ACC112 (cell line): ENCODE results near the gene FAM186B.
"Not testable (repeated sequence)": the region's sequence is repeated elsewhere in the genome, so short reads cannot be mapped to it uniquely, and the experiment has no call there.

Experiments used
- H2AFZ ChIP-seq: fragments of 200-600 bp; sonication (generic); one replicate; pipeline ENCODE4 v1.6.0; 2017; ENCODE audit warnings: antibody characterized with exemption, low read length; ENCODE audit not compliant: unreplicated experiment
- H3K27ac ChIP-seq: fragments of 200-600 bp; sonication (generic); 2 replicates; pipeline ENCODE4 v1.5.1; 2014; ENCODE audit warnings: low read depth, mild to moderate bottlenecking, antibody characterized with exemption, low read length, moderate library complexity
- H3K27me3 ChIP-seq: fragments of 200-600 bp; sonication (generic); 2 replicates; pipeline ENCODE4 v1.6.1; 2014; ENCODE audit warnings: mild to moderate bottlenecking, antibody characterized with exemption, low read length, moderate library complexity, mixed read lengths; ENCODE audit not compliant: insufficient read depth
- H3K36me3 ChIP-seq: fragments of 200-600 bp; sonication (generic); 2 replicates; pipeline ENCODE4 v1.6.1; 2016; ENCODE audit warnings: mild to moderate bottlenecking, antibody characterized with exemption, low read length, moderate library complexity, mixed read lengths; ENCODE audit not compliant: insufficient read depth
- H3K4me1 ChIP-seq: fragments of 200-600 bp; sonication (generic); one replicate; pipeline ENCODE4 v1.6.1; 2016; ENCODE audit warnings: low read length, mixed read lengths; ENCODE audit not compliant: insufficient read depth, unreplicated experiment, control insufficient read depth
- H3K4me3 ChIP-seq: fragments of 200-600 bp; sonication (generic); 2 replicates; pipeline ENCODE4 v1.5.1; 2014; ENCODE audit warnings: mild to moderate bottlenecking, low read depth, low read length
- H3K79me2 ChIP-seq: fragments of 200-600 bp; sonication (generic); one replicate; pipeline ENCODE4 v1.6.0; 2016; ENCODE audit warnings: low read length; ENCODE audit not compliant: control insufficient read depth, unreplicated experiment, insufficient read depth

The FAM186B gene

GRCh38 chr12:49623142-49623904, 17.9 kb upstream of the FAM186B start, which contains the start of gene PRPF40B:
PRPF40B (plus strand) TSS chr12:49623561; CDS start chr12:49623591, 30 bp downstream.
- H3K27me3 ChIP-seq, result no peaks in the 10 kb centered on the region
- H3K27ac ChIP-seq, result peak within 1 kb of the TSS; percentile 28
- H3K4me3 ChIP-seq, result peak within 1 kb of the TSS; percentile 84
- H3K36me3 ChIP-seq, result no peaks in the 10 kb centered on the region
- no peaks in the 10 kb centered on the region for H3K79me2 ChIP-seq
- peaks cover 37% of the 10 kb centered on the region for H3K4me1 ChIP-seq
- peak within 1 kb of the TSS; percentile 96 for H2AFZ ChIP-seq

- Histone ChIP-seq H3K4me1 (peaks cover 31% of the 10 kb centered on the region), H3K36me3 (no peaks in the 10 kb centered on the region), H2AFZ (peak overlapping the region; percentile 96), H3K27ac (peak overlapping the region; percentile 3; the same call in 1 of the 2 replicates), H3K27me3 (no peaks in the 10 kb centered on the region), H3K79me2 (no peaks in the 10 kb centered on the region), H3K4me3 (peak overlapping the region; percentile 84)
Measured at GRCh38 chr12:49622501-49623141, 17.2 kb upstream of the FAM186B start.

GRCh38 chr12:49621651-49622500, 16.4 kb upstream of the FAM186B start:
- no peaks in the 10 kb centered on the region for H3K79me2 ChIP-seq
- H3K36me3 ChIP-seq, result no peaks in the 10 kb centered on the region
- peak overlapping the region; percentile 96 for H2AFZ ChIP-seq
- 0 out of 2 replicates have a peak overlapping the region, but pooled peaks have one; percentile 3 for H3K27ac ChIP-seq
- H3K27me3 ChIP-seq, result no peaks in the 10 kb centered on the region
- H3K4me3 ChIP-seq, result peak overlapping the region; percentile 84
- peaks cover 23% of the 10 kb centered on the region for H3K4me1 ChIP-seq

- Histone ChIP-seq H3K27ac (no peak overlapping the region), H3K79me2 (no peaks in the 10 kb centered on the region), H3K4me1 (peaks cover 10% of the 10 kb centered on the region), H3K36me3 (no peaks in the 10 kb centered on the region), H2AFZ (no peak overlapping the region), H3K27me3 (no peaks in the 10 kb centered on the region), H3K4me3 (no peak overlapping the region)
Measured at GRCh38 chr12:49619286-49619685, 13.8 kb upstream of the FAM186B start.

- Histone ChIP-seq H3K27me3 (no peaks in the 10 kb centered on the region), H3K27ac (no peak overlapping the region)
Measured at GRCh38 chr12:49618576-49618975, 13.1 kb upstream of the FAM186B start.

GRCh38 chr12:49616533-49617219, 11.2 kb upstream of the FAM186B start:
- Histone ChIP-seq H3K27ac (no peak overlapping the region), H3K4me1 (peaks cover 8% of the 10 kb centered on the region), H3K36me3 (no peaks in the 10 kb centered on the region), H3K27me3 (no peaks in the 10 kb centered on the region), H3K4me3 (no peak overlapping the region), H2AFZ (no peak overlapping the region), H3K79me2 (no peaks in the 10 kb centered on the region)

More at GRCh38 chr12:49618576-49618975, 13.1 kb upstream of the FAM186B start:
- peaks cover 10% of the 10 kb centered on the region for H3K4me1 ChIP-seq
- no peak overlapping the region for H2AFZ ChIP-seq
- no peak overlapping the region for H3K4me3 ChIP-seq
- H3K79me2 ChIP-seq, result no peaks in the 10 kb centered on the region
- no peaks in the 10 kb centered on the region for H3K36me3 ChIP-seq

- H3K4me3 ChIP-seq, result no peak overlapping the region
Measured at GRCh38 chr12:49615725-49616124, 10.3 kb upstream of the FAM186B start.

GRCh38 chr12:49612210-49612609, 6.8 kb upstream of the FAM186B start:
- H3K4me3 ChIP-seq, result no peak overlapping the region
- H3K4me1 ChIP-seq, result no peaks in the 10 kb centered on the region
- H2AFZ ChIP-seq, result no peak overlapping the region
- no peaks in the 10 kb centered on the region for H3K79me2 ChIP-seq
- no peaks in the 10 kb centered on the region for H3K27me3 ChIP-seq
- no peak overlapping the region for H3K27ac ChIP-seq
- H3K36me3 ChIP-seq, result no peaks in the 10 kb centered on the region

More at GRCh38 chr12:49615725-49616124, 10.3 kb upstream of the FAM186B start:
- Histone ChIP-seq H3K27ac (no peak overlapping the region), H3K27me3 (no peaks in the 10 kb centered on the region), H3K36me3 (no peaks in the 10 kb centered on the region), H3K79me2 (no peaks in the 10 kb centered on the region), H3K4me1 (no peaks in the 10 kb centered on the region), H2AFZ (no peak overlapping the region)

GRCh38 chr12:49610785-49611184, 5.3 kb upstream of the FAM186B start:
- H3K27me3 ChIP-seq, H3K4me1 ChIP-seq, H3K79me2 ChIP-seq: not testable (repeated sequence)

GRCh38 chr12:49609875-49610154, 4.4 kb upstream of the FAM186B start:
- no peak overlapping the region for H3K4me3 ChIP-seq
- no peaks in the 10 kb centered on the region for H3K27me3 ChIP-seq
- no peaks in the 10 kb centered on the region for H3K36me3 ChIP-seq
- H2AFZ ChIP-seq, result no peak overlapping the region
- no peaks in the 10 kb centered on the region for H3K79me2 ChIP-seq
- no peak overlapping the region for H3K27ac ChIP-seq
- no peaks in the 10 kb centered on the region for H3K4me1 ChIP-seq

More at GRCh38 chr12:49610785-49611184, 5.3 kb upstream of the FAM186B start:
- H2AFZ ChIP-seq, H3K4me3 ChIP-seq, H3K36me3 ChIP-seq, H3K27ac ChIP-seq: not testable (repeated sequence)
